HEK293 (cell line): ENCODE measurements around the gene SPINK2.

ENCODE experiments used
- YY2 ChIP-seq: fragments of 450-650 bp; formaldehyde crosslinking; IDR thresholded peaks from 2 replicates; pipeline ENCODE4 v1.5.1; 2016; ENCODE audit warnings: missing biosample characterization, missing genetic modification characterization
- ZNF184 ChIP-seq: fragments of 450-650 bp; IDR thresholded peaks from 2 replicates; pipeline ENCODE4 v1.5.1; 2018; ENCODE audit warnings: missing biosample characterization, mild to moderate bottlenecking, missing genetic modification characterization
- ZNF23 ChIP-seq: fragments of 450-650 bp; formaldehyde crosslinking; IDR thresholded peaks from 2 replicates; pipeline ENCODE4 v1.5.1; 2016; ENCODE audit warnings: missing biosample characterization, missing genetic modification characterization, borderline replicate concordance
- ZNF274 ChIP-seq, 2 experiments: fragments of 200-500 bp in 1 of 2; fragments of 450-650 bp in 1 of 2; sonication (Bioruptor generic) in 1 of 2; formaldehyde crosslinking in 1 of 2; IDR thresholded peaks; 2 replicates each; pipeline versions ENCODE4 v1.5.1 to v1.6.1; 2014 to 2016; ENCODE audit warnings: borderline replicate concordance in 1 of 2, inconsistent platforms in 1 of 2, low read length in 1 of 2, missing biosample characterization in 1 of 2, missing genetic modification characterization in 1 of 2
- ZNF335 ChIP-seq: fragments of 450-650 bp; formaldehyde crosslinking; conservative IDR thresholded peaks from 2 replicates; pipeline ENCODE4 v1.5.1; 2016; ENCODE audit warnings: missing biosample characterization, missing genetic modification characterization
- ZNF513 ChIP-seq: fragments of 450-650 bp; IDR thresholded peaks from 2 replicates; pipeline ENCODE4 v1.5.1; 2018; ENCODE audit warnings: missing biosample characterization, missing genetic modification characterization
- ZNF530 ChIP-seq: fragments of 450-650 bp; formaldehyde crosslinking; IDR thresholded peaks from 2 replicates; pipeline ENCODE4 v1.5.1; 2016; ENCODE audit warnings: low read depth, missing biosample characterization, missing genetic modification characterization
- ZNF623 ChIP-seq: fragments of 450-650 bp; formaldehyde crosslinking; IDR thresholded peaks from 2 replicates; pipeline ENCODE4 v1.5.1; 2016; ENCODE audit warnings: missing biosample characterization, missing genetic modification characterization
- TF ChIP-seq, protein P1 (sequence below): fragments of 450-650 bp; formaldehyde crosslinking; IDR thresholded peaks from 2 replicates; pipeline ENCODE4 v1.5.1; 2016; ENCODE audit warnings: missing biosample characterization, missing genetic modification characterization
- TF ChIP-seq, protein P2 (sequence below): sonication (generic); formaldehyde crosslinking; IDR thresholded peaks from 2 replicates; pipeline ENCODE4 v1.8.1; 2022; ENCODE audit warnings: mild to moderate bottlenecking, moderate library complexity, missing genetic modification reagents
- TF ChIP-seq, protein P3 (sequence below): fragments of 450-650 bp; formaldehyde crosslinking; IDR thresholded peaks from 2 replicates; pipeline ENCODE4 v1.5.1; 2016; ENCODE audit warnings: missing biosample characterization, missing genetic modification characterization

- TF ChIP-seq, protein P1, sequence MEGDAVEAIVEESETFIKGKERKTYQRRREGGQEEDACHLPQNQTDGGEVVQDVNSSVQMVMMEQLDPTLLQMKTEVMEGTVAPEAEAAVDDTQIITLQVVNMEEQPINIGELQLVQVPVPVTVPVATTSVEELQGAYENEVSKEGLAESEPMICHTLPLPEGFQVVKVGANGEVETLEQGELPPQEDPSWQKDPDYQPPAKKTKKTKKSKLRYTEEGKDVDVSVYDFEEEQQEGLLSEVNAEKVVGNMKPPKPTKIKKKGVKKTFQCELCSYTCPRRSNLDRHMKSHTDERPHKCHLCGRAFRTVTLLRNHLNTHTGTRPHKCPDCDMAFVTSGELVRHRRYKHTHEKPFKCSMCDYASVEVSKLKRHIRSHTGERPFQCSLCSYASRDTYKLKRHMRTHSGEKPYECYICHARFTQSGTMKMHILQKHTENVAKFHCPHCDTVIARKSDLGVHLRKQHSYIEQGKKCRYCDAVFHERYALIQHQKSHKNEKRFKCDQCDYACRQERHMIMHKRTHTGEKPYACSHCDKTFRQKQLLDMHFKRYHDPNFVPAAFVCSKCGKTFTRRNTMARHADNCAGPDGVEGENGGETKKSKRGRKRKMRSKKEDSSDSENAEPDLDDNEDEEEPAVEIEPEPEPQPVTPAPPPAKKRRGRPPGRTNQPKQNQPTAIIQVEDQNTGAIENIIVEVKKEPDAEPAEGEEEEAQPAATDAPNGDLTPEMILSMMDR (tag by site-specific recombination): no peak
- no peak for TF ChIP-seq ZNF513 (tag by site-specific recombination)
- TF ChIP-seq ZNF335 (tag by site-specific recombination): no peak
- no peak for TF ChIP-seq ZNF274 (IDR thresholded peaks at IDR 0.05; ENCODE audit: low read length)
- TF ChIP-seq ZNF274 (tag by site-specific recombination; IDR thresholded peaks at IDR 0.05; ENCODE audit: borderline replicate concordance): no peak
- no peak for TF ChIP-seq ZNF184
- TF ChIP-seq YY2 (tag by site-specific recombination): no peak
- no peak for TF ChIP-seq ZNF623 (tag by site-specific recombination)
- no peak for TF ChIP-seq ZNF23 (tag by site-specific recombination)
- TF ChIP-seq ZNF530: no peak
- TF ChIP-seq, protein P2, sequence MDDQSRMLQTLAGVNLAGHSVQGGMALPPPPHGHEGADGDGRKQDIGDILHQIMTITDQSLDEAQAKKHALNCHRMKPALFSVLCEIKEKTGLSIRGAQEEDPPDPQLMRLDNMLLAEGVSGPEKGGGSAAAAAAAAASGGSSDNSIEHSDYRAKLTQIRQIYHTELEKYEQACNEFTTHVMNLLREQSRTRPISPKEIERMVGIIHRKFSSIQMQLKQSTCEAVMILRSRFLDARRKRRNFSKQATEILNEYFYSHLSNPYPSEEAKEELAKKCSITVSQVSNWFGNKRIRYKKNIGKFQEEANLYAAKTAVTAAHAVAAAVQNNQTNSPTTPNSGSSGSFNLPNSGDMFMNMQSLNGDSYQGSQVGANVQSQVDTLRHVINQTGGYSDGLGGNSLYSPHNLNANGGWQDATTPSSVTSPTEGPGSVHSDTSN (CRISPR knock-in tag): no peak
- TF ChIP-seq, protein P3, sequence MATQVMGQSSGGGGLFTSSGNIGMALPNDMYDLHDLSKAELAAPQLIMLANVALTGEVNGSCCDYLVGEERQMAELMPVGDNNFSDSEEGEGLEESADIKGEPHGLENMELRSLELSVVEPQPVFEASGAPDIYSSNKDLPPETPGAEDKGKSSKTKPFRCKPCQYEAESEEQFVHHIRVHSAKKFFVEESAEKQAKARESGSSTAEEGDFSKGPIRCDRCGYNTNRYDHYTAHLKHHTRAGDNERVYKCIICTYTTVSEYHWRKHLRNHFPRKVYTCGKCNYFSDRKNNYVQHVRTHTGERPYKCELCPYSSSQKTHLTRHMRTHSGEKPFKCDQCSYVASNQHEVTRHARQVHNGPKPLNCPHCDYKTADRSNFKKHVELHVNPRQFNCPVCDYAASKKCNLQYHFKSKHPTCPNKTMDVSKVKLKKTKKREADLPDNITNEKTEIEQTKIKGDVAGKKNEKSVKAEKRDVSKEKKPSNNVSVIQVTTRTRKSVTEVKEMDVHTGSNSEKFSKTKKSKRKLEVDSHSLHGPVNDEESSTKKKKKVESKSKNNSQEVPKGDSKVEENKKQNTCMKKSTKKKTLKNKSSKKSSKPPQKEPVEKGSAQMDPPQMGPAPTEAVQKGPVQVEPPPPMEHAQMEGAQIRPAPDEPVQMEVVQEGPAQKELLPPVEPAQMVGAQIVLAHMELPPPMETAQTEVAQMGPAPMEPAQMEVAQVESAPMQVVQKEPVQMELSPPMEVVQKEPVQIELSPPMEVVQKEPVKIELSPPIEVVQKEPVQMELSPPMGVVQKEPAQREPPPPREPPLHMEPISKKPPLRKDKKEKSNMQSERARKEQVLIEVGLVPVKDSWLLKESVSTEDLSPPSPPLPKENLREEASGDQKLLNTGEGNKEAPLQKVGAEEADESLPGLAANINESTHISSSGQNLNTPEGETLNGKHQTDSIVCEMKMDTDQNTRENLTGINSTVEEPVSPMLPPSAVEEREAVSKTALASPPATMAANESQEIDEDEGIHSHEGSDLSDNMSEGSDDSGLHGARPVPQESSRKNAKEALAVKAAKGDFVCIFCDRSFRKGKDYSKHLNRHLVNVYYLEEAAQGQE: no peak
These were observed 34.5 kb downstream of the SPINK2 start for GRCh38 chr4:56786955-56787354.
